Measurements from ENCODE around the gene WDR44.
"Not testable (repeated sequence)": the region's sequence is repeated elsewhere in the genome, so short reads cannot be mapped to it uniquely, and the experiment has no call there.

WDR44 gene

GRCh38 chrX:118345464-118346257 is at the start of gene WDR44:
TSS of gene WDR44 (plus strand) at chrX:118346106. CDS start at chrX:118346504, 398 bp downstream.
- peak; percentile 81 for DNase-seq

- DNase-seq, result not testable (repeated sequence)
These were observed 40.1 kb upstream of the WDR44 start for GRCh38 chrX:118305827-118306226.

- no peak for DNase-seq
These were observed 30.4 kb upstream of the WDR44 start for GRCh38 chrX:118315529-118315928.

GRCh38 chrX:118324588-118324987 is 21.3 kb upstream of the WDR44 start:
- DNase-seq, result no peak

- DNase-seq, result no peak
These were observed 20.5 kb upstream of the WDR44 start for GRCh38 chrX:118325453-118325852.

GRCh38 chrX:118329175-118329574 is 16.7 kb upstream of the WDR44 start:
- DNase-seq, result no peak

- DNase-seq, result no peak
These were observed 8.2 kb upstream of the WDR44 start for GRCh38 chrX:118337687-118338086.

- no peak for DNase-seq
These were observed 7.0 kb upstream of the WDR44 start for GRCh38 chrX:118338930-118339329.

- DNase-seq, result no peak
These were observed 852 bp upstream of the WDR44 start for GRCh38 chrX:118345045-118345463.

- DNase-seq, result no peak
These were observed 570 bp downstream of the WDR44 start for GRCh38 chrX:118346258-118347094.

- peak; percentile 6 for DNase-seq
These were observed 1.2 kb downstream of the WDR44 start for GRCh38 chrX:118347131-118347530.

GRCh38 chrX:118347736-118348135 is 1.8 kb downstream of the WDR44 start:
- DNase-seq, result no peak

GRCh38 chrX:118348186-118348810 is 2.4 kb downstream of the WDR44 start:
- no peak for DNase-seq

GRCh38 chrX:118349188-118349587 is 3.3 kb downstream of the WDR44 start:
- no peak for DNase-seq

GRCh38 chrX:118350221-118350620 is 4.3 kb downstream of the WDR44 start:
- no peak for DNase-seq

GRCh38 chrX:118350706-118351105 is 4.8 kb downstream of the WDR44 start:
- no peak for DNase-seq

- DNase-seq, result no peak
These were observed 6.7 kb downstream of the WDR44 start for GRCh38 chrX:118352566-118352965.

GRCh38 chrX:118353081-118353850 is 7.4 kb downstream of the WDR44 start:
- no peak for DNase-seq

- DNase-seq, result no peak
These were observed 9.5 kb downstream of the WDR44 start for GRCh38 chrX:118355225-118355920.

- DNase-seq, result no peak
These were observed 10.3 kb downstream of the WDR44 start for GRCh38 chrX:118356154-118356701.

GRCh38 chrX:118360429-118361125 is 14.7 kb downstream of the WDR44 start:
- DNase-seq, result no peak
